Activated T-cell treated with anti-CD3 and anti-CD28 coated beads for 24 hours (primary cell): ENCODE data around the gene MOAP1.
"Not testable (repeated sequence)": the region's sequence is repeated elsewhere in the genome, so short reads cannot be mapped to it uniquely, and the experiment has no call there.

Source experiments
- DNase-seq: peaks from one replicate; pipeline ENCODE4 v3.0.0-alpha.2; 2020; ENCODE audit warnings: low read depth

MOAP1 gene

DNA sequence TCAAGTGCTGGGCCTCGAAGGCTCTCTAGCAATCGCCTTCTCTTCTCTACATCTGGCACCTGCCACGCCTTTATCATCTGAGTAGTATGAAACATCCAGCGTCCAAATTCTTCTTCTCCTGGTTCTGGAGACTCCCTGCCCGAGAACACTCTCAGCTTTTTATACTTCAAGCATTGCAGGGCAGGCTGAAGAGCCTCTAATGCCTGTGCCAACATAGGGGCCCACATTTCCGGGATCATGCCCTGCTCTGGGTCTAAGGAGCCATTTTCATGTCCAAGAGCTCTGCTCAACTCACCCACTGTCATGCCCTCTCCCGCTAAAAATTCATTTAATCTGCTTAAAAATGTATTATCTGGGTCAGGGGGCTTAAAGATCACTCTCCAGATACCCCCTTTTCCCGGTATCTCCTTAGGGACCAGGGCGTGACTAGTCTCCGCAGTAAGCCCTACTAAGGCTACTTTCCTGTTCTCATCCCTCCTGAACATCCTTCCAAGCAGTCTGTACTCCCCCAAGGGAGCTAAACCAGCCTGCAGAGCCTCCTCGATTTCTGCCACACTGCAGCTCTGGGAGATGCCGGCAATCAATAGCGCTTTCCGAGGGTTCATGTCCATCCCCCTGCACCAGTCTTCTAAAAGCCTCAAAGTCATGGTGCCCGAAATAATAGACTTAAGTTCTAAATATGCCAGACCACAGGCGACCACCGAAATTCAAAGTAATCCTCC is 940 bp downstream of the MOAP1 start:
- no peak for DNase-seq

DNA sequence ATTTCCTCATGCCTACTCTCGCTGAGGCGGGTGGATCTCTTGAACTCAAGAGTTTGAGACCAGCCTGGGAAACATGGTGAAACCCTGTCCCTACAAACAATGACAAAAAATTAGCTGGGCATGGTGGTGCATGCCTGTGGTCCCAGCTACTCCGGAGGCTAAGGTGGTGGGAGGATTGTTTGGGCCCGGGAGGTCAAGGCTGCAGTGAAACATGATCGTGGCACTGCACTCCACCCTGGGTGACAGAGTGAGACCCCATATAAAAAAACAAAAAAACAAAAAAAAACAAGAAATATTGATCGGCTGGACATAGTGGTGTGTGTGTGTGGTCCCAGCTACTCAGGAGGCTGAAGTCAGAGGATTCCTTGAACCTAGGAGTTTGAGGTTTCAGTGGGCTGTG is 9.2 kb downstream of the MOAP1 start:
- DNase-seq = no peak

GRCh38 chr14:93174731-93175130 is 10.0 kb downstream of the MOAP1 start:
- not testable (repeated sequence) for DNase-seq

DNA sequence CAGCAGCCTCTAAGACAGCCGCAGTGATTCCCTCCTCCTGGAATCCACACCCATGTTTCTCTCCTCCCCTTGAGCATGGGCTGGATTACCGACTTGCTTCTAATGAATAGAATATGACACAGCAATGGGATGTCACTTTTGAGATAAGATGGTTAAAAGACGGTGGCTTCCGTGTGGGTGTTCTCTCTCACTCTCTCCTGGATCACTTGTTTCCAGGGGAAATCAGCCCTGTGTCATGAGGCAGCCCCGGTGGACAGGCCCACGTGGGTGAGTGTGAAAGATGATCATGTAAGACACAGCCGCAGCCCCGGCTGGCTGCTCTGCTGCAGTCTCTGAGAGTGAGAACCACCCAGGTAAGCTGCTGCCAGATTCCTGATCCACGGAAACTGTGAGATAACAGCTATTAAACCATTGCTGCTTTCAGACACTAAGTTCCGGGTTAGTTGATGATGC is 10.7 kb downstream of the MOAP1 start:
- no peak for DNase-seq

- DNase-seq = no peak
Measured at GRCh38 chr14:93171376-93171775, 13.3 kb downstream of the MOAP1 start.

DNA sequence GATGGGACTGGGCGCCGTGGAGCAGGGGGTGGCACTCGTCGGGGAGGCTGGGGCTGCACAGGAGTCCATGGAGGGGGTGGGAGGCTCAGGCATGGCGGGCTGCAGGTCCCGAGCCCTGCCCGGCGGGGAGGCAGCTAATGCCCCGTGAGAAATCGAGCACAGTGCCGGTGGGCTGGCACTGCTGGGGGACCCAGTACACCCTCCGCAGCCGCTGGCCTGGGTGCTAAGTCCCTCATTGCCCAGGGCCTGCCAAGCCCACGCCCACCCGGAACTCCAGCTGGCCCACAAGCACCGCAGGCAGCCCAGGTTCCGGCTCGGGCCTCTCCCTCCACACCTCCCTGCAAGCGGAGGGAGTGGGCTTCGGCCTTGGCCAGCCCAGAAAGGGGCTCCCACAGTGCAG is 14.6 kb downstream of the MOAP1 start:
- not testable (repeated sequence) for DNase-seq

DNA sequence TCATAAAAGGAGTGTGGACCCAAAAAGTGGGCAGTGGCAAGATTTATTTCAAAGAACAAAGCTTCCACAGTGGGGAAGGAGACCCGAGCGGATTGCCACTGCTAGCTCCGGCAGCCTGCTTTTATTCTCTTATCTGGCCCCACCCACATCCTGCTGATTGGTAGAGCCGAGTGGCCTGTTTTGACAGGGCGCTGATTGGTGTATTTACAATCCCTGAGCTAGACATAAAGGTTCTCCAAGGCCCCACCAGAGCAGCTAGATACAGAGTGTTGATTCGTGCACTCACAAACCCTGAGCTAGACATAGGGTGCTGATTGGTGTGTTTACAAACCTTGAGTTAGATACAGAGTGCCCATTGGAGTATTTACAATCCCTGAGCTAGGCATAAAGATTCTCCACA is 15.1 kb downstream of the MOAP1 start:
- DNase-seq = not testable (repeated sequence)

- DNase-seq = not testable (repeated sequence)
Measured at GRCh38 chr14:93168610-93169009, 16.1 kb downstream of the MOAP1 start.

DNA sequence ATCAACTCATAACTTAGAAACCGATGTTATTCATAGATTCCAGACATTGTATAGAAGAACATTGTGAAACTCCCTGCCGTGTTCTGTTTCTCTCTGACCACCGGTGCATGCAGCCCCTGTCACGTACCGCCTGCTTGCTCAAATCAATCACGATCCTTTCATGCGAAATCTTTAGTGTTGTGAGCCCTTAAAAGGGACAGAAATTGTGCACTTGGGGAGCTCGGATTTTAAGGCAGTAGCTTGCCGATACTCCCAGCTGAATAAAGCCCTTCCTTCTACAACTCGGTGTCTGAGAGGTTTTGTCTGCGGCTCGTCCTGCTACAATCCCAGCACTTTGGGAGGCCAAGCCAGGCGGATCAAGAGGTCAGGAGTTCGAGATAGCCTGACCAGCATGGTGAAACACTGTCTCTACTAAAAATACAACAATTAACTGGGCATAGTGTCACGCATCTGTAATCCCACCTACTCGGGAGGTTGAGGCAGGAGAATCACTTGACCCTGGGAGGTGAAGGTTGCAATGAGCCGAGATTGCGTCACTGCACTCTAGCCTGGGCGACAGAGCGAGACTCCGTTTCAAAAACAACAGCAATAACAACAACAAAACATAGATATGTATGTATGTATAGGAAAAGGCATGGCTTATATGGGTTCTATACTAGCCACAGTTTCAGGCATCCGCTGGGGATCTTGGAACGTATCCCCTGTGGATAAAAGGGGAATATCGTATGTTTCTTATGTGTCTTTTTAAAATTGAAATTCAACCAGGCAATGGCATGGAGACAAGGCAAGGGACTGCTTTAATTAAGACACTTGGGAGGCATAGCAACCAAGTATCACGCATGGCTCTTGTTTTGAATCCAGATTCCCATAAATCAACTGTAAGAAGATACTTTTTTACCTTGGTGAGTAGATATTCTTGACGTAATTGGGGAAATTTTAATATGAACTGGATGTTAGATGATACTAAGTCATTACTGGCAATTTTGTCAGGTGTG is 19.1 kb downstream of the MOAP1 start:
- not testable (repeated sequence) for DNase-seq

DNA sequence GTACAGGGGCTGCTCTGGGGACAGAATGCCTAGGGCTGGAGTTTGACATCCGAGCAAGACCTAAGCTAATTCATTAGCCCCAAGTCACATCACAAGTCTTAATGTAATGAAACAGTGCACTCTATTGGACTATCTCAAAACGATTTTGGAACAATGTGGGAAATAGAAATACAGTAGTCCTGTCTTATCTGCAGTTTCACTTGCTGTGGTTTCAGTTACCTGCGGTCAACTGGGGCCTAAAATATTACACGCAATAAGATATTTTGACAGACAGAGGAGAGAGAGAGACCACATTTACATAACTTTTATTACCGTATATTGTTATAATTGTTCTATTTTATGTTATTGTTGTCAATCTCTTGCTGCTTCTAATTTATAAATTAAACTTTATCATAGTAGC is 21.1 kb downstream of the MOAP1 start:
- no peak for DNase-seq

DNA sequence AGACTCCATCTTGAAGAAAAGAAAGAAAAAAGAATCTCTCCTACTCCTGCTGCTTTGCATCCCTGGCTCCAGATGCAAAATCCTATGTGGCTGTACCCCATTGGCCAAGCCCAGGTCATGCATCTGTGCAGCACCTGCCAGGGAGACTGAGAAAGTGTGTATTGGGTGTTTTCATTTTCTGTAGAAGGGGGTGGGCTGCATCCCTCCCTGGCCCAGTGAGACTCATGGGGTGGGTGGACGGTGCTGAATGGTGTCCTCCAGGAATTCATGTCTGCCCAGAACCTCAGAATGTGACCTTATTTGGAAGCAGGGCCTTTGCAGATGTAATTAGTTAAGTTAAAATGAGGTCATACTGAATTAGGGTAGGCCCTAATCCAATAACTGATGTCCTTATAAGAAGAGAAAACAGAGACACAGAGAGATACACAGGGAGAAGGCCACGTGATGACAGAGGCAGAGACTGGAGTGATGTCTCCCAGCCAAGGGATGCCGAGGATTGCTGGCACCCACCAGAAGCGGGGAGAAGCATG is 23.2 kb downstream of the MOAP1 start:
- no peak for DNase-seq

- no peak for DNase-seq
Measured at GRCh38 chr14:93160353-93160801, 24.3 kb downstream of the MOAP1 start.

DNA sequence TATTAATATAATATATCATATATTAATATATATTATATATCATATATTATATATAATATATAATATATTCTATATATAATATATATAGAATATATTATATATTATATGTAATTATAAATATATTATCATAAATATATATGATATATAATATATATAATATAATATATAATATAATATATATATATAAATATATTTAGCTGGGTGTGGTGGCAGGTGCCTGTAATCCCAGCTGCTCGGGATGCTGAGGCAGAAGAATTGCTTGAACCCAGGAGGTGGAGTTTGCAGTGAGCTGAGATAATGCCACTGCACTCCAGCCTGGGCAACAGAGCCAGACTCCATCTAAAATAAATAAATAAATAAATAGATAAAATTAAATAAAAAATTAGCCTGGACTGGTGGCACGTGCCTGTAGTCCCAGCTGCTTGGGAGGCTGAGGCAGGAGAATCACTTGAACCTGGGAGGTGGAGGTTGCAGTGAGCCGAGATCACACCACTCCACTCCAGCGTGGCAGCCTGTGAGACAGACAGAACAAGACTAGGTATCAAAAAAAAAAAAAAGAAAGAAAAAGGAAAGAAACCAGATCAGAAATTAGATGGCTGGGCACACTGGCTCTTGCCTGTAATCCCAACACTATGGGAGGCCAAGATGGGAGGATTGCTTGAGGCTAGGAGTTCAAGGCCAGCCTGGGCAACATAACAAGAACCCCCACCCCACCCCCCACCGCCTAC is 24.9 kb downstream of the MOAP1 start:
- DNase-seq = not testable (repeated sequence)

DNA sequence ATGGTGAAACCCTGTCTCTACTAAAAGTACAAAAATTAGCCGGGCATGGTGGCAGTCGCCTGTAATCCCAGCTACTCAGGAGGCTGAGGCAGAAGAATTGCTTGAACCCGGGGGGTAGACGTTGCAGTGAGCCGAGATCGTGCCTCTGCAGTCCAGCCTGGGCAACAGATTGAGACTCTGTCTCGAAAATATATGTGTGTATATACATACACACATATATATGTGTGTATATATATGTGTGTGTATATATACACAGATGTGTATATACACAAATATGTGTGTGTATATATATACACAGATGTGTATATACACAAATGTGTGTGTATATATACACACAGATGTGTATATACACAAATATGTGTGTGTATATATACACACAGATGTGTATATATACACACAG is 26.3 kb downstream of the MOAP1 start:
- not testable (repeated sequence) for DNase-seq

GRCh38 chr14:93156693-93157369 is 27.9 kb downstream of the MOAP1 start:
- no peak for DNase-seq

DNA sequence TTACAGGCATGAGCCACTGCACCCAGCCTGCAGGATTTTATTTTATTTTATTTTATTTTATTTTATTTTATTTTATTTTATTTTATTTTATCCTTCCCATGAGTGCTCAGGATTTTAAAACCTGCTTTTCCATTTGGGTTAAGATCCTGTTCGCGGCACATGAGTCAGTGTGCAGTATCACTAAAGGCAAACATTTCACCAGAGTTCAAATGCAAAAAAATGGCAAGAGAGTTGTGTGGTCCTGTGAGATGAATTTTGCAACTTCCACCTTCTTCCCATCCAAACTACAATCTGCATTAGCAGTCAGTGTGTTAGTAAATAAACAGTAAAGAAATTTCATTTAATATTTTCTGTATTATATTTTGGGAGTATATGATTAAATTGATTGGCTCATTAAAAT is 29.0 kb downstream of the MOAP1 start:
- DNase-seq = no peak

GRCh38 chr14:93153121-93153520 is 31.6 kb downstream of the MOAP1 start:
- DNase-seq = no peak

DNA sequence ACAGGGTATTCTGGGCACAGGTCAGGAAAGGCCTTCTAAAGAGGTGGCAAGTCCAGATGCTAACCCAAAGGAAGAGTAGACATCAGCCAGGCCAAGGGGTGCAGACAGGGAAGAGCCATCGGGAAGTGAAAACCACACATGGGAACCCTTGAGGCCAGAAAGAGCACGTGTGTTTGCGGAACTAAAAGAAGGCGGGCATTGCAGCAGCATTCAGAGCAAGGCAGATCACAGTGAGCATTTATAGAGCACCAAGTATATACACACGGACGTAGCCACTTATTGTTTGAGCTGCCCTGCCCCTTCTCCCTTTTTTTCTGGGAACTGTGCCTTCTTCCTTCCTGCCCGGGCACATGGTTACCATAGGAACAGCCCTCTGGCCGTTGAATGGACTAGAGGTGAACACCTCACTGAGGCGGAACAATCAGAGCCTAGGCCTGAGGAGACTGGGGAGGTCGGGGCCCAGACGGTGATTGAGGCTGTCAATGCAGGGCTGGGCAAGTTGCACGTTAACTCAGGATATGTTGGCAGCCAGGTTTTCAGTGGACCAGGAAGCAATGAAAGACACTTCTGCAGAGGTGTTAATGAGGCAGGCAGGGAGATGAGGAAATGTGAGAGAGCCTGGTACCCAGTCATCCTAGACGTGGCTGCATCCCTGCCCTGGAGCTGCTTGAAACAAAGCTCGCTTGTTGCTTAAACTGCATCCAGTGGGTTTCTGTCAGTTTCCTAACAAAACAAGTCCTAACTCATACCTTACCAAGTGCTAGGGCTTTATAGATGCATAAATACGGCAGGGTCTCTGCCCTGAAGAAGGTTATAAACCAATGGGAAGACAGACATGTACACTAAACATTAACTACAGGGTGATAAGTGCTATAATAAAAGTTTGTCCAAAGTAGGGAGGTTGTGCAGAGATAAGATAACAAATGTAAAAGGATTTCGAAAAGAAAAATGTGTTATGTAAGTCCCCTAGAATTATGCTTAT is 34.2 kb downstream of the MOAP1 start:
- no peak for DNase-seq

DNA sequence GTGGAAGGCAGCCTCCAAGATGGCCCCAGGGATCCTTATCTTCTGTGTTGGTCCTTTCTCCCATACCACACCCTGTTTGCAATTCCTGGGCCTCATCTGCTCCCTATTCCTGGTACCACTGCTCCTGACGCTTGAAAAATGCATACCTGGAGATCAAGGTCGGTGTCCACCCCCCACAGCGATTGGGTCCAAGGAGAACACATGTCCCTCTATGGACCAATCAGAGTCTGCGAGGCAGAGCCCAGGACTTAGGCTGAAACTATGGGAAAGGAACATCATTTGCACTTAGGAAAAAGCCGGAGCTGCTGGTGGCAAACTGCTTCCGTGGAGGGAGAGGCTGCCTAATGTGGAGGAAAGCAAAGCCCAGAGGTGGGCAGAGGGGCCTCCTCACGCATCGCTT is 35.7 kb downstream of the MOAP1 start:
- no peak for DNase-seq

GRCh38 chr14:93146119-93146518 is 38.6 kb downstream of the MOAP1 start:
- DNase-seq = no peak
